Thoracic aorta (tissue), 2 donors: ENCODE data around the gene TMC7. TPM values are rescaled to one million over a fixed set of nuclear protein-coding genes. Genes with fewer than 3 reads are reported as not detected.

Source experiments
- ATAC-seq: fragments of 150-250 bp; one replicate; pipeline ENCODE4 v1.8.0; 2017; ENCODE audit warnings: low read depth; ENCODE audit not compliant: insufficient number of reproducible peaks, low FRiP score
- DNase-seq: peaks from one replicate; pipeline ENCODE4 v3.0.0-alpha.2; 2020; ENCODE audit warnings: low spot score
- H3K27ac ChIP-seq, 2 donors: fragments of 200-600 bp; sonication (generic); 1 replicate in 1 of 2; 2 replicates in 1 of 2; pipeline ENCODE4 v1.5.1; 2016; ENCODE audit warnings: mild to moderate bottlenecking in 2 of 2, moderate library complexity in 2 of 2
- H3K27me3 ChIP-seq: fragments of 200-600 bp; sonication (generic); replicated peaks from 2 replicates; pipeline ENCODE4 v1.6.0; 2016; ENCODE audit warnings: mild to moderate bottlenecking; ENCODE audit not compliant: insufficient read depth
- H3K36me3 ChIP-seq: fragments of 200-600 bp; sonication (generic); one replicate; pipeline ENCODE4 v1.5.1; 2016
- H3K4me1 ChIP-seq, 2 donors: fragments of 200-600 bp; sonication (generic); 1 replicate in 1 of 2; 2 replicates in 1 of 2; pipeline versions ENCODE4 v1.5.1 to v1.6.0; 2016; ENCODE audit warnings: low read depth in 2 of 2, mild to moderate bottlenecking in 1 of 2; ENCODE audit not compliant: control insufficient read depth in 1 of 2
- H3K4me3 ChIP-seq: fragments of 200-600 bp; sonication (generic); 2 replicates; pipeline ENCODE4 v1.5.1; 2016; ENCODE audit warnings: mild to moderate bottlenecking
- H3K9me3 ChIP-seq: fragments of 200-600 bp; sonication (generic); 2 replicates; pipeline ENCODE4 v1.5.1; 2016
- CTCF ChIP-seq: fragments of 200-600 bp; sonication (generic); IDR thresholded peaks from one replicate; pipeline ENCODE4 v1.5.1; 2019; ENCODE audit warnings: antibody characterized with exemption
- total RNA-seq, 2 donors: library from RNA; depleted of rRNA; stranded (reverse); fragments of >200 nt; gene quantifications; one replicate each; pipeline versions ENCODE4 v1.1.0 to v1.2.3, GENCODE V29; 2016

Gene TMC7
- total RNA-seq, 2 donors from 2014 or later: 0.49 to 0.81 TPM

DNA sequence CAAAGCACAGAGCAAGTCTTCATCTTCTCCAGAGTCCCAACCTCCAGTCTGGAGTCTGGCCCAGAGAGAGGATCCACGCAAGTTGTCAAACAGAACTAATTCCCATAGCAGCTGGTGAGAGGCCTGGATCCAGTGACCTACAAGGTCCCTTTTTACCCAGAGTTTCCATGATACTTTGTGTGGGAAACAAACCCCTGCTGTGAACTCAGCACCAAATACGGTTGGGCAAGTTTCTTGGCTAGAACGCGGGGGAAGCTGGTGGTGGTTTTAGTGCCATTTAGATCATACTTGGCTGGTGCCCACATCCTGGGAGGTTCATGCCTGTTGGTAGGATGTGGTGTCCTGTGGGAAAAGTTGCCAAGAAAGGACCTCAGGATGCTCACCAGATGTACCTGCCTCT lies 18.1 kb downstream of the TMC7 start:
- H3K27ac ChIP-seq: peak overlapping the region in 1 of 2 donors; percentile 9

DNA sequence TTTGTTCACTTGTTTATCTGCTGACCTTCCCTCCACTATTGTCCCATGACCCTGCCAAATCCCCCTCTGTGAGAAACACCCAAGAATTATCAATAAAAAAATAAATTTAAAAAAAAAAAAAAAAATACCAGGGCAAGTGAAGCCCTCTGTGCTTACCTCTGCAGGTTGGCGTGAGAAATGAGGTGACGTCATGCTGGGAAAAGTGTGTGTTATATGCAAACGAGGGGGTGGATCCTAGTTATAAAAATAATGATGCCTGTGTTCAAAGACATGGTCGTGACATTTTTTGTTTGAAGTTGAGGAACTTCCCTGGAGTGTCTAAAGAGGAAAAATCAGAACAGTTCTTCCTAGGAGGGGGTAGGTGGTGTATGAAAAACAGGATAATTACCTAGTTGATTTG lies 20.2 kb downstream of the TMC7 start:
- Histone ChIP-seq H3K9me3 (no peaks in the 10 kb centered on the region), H3K27me3 (no peaks in the 10 kb centered on the region), H3K4me3 (no peak overlapping the region), H3K36me3 (no peaks in the 10 kb centered on the region), H3K27ac (no peak overlapping the region), H3K4me1 (peaks cover 0 to 9% of the 10 kb centered on the region in 2 donors)
- no peak for TF ChIP-seq CTCF
- ATAC-seq (no peak), DNase-seq (no peak)

More for the DNA sequence above, 18.1 kb downstream of the TMC7 start:
- TF ChIP-seq CTCF: no peak
- H3K9me3 ChIP-seq: no peaks in the 10 kb centered on the region
- no peak for DNase-seq
- peaks cover 0 to 9% of the 10 kb centered on the region in 2 donors for H3K4me1 ChIP-seq
- H3K36me3 ChIP-seq: no peaks in the 10 kb centered on the region
- peak; percentile 34 for ATAC-seq
- H3K27me3 ChIP-seq: no peaks in the 10 kb centered on the region
- no peak overlapping the region for H3K4me3 ChIP-seq

DNA sequence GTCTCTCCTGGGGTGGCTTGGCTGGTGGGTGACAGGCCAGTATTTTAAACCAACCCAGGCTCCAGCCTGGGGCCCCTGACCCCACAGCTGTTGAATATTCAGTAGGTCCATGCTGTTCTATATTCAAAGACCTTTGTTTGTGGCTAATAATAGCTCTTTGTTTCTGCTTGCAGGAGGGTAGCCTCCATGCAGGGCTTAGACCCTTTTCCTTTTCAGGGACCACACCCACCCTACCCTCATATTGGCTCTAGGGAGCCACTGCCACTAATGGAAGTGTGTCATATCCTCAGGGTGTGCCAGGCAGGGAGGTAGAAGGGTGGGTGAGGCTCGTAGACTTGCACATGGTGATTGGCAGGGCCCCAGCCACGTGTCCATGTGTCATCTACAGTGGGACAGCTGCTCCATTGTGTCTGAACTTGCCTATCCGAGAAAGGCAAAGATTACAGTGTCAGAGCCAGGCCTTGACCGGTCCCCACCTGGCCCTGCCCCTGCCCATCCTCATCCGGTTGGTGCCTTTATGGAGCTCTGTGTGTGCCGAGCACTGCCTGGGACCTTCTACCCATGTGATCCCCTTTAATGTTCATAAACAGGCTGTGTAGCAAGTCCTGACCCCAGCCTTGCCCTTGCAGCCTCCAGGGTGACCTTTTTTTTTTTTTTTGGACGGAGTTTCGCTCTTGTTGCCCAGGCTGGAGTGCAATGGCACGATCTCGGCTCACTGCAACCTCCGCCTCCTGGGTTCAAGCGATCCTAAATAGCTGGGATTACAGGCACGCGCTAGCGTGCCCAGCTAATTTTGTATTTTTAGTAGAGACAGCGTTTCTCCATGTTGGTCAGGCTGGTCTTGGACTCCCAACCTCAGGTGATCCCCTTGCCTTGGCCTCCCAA lies 22.1 kb downstream of the TMC7 start:
- no peaks in the 10 kb centered on the region for H3K36me3 ChIP-seq
- no peak for ATAC-seq
- no peak overlapping the region for H3K4me3 ChIP-seq
- H3K4me1 ChIP-seq: peaks cover 0 to 9% of the 10 kb centered on the region in 2 donors
- TF ChIP-seq CTCF: no peak
- DNase-seq: no peak
- H3K27ac ChIP-seq: no peak overlapping the region
- H3K9me3 ChIP-seq: peaks cover 3% of the 10 kb centered on the region
- no peaks in the 10 kb centered on the region for H3K27me3 ChIP-seq

GRCh38 chr16:19006446-19007315 lies 22.9 kb downstream of the TMC7 start:
- ATAC-seq (no peak), DNase-seq (no peak)
- Histone ChIP-seq H3K27ac (no peak overlapping the region), H3K4me3 (no peak overlapping the region), H3K9me3 (peaks cover 3% of the 10 kb centered on the region), H3K4me1 (peaks cover 0 to 3% of the 10 kb centered on the region in 2 donors), H3K36me3 (no peaks in the 10 kb centered on the region), H3K27me3 (no peaks in the 10 kb centered on the region)
- TF ChIP-seq CTCF: no peak
